Choroid plexus epithelial cell (primary cell): ENCODE results near the gene COPE.
A peak's percentile ranks its signal among the peaks of the same experiment; 100 is the strongest.

Source experiments
- DNase-seq: peaks from one replicate; pipeline ENCODE4 v3.0.0-alpha.2; 2010; ENCODE audit warnings: low read depth
- H3K4me3 ChIP-seq: 2 replicates; pipeline ENCODE4 v1.5.1; 2011; ENCODE audit warnings: low read depth, mild to moderate bottlenecking, control low read depth, low read length, moderate library complexity
- CTCF ChIP-seq: conservative IDR thresholded peaks from 2 replicates; pipeline ENCODE4 v1.5.1; 2011; ENCODE audit warnings: low read depth, mild to moderate bottlenecking, control low read depth, inconsistent platforms, low read length, moderate library complexity

The COPE gene

GRCh38 chr19:18855647-18856384, 63.4 kb downstream of the COPE start:
- no peak for DNase-seq
- no peak for TF ChIP-seq CTCF
- no peak overlapping the region for H3K4me3 ChIP-seq

GRCh38 chr19:18854982-18855381, 64.2 kb downstream of the COPE start:
- TF ChIP-seq CTCF: no peak
- H3K4me3 ChIP-seq: no peak overlapping the region

GRCh38 chr19:18853755-18854427, 65.3 kb downstream of the COPE start:
- peak; percentile 19 for TF ChIP-seq CTCF
- DNase-seq: no peak
- H3K4me3 ChIP-seq: no peak overlapping the region

More at GRCh38 chr19:18854982-18855381, 64.2 kb downstream of the COPE start:
- no peak for DNase-seq

GRCh38 chr19:18852648-18853047, 66.5 kb downstream of the COPE start:
- H3K4me3 ChIP-seq: no peak overlapping the region
- no peak for DNase-seq
- TF ChIP-seq CTCF: no peak

- no peak overlapping the region for H3K4me3 ChIP-seq
- no peak for TF ChIP-seq CTCF
- DNase-seq: no peak
Observed at GRCh38 chr19:18851673-18852325, 67.4 kb downstream of the COPE start.

GRCh38 chr19:18850471-18851375, 68.5 kb downstream of the COPE start:
- H3K4me3 ChIP-seq: no peak overlapping the region
- no peak for TF ChIP-seq CTCF
- peak; percentile 17 for DNase-seq
